Stimulated activated CD8-positive, alpha-beta memory T cell treated with anti-CD3 and anti-CD28 coated beads, Interleukin-12 subunit alpha, Interleukin-12 subunit beta, amount 100 ng/mL, for 1 hour (primary cell): ENCODE results near the gene COQ2.
"Not testable (repeated sequence)": the region's sequence is repeated elsewhere in the genome, so short reads cannot be mapped to it uniquely, and the experiment has no call there.

ENCODE experiments used
- DNase-seq: peaks from one replicate; pipeline ENCODE4 v3.0.0-alpha.2; 2020; ENCODE audit warnings: low read depth

The COQ2 gene

GRCh38 chr4:83283181-83283580, 1.4 kb downstream of the COQ2 start:
- DNase-seq, result no peak

GRCh38 chr4:83282049-83282535, 2.5 kb downstream of the COQ2 start:
- DNase-seq, result peak; percentile 45

GRCh38 chr4:83281307-83281706, 3.3 kb downstream of the COQ2 start:
- DNase-seq, result no peak

DNA sequence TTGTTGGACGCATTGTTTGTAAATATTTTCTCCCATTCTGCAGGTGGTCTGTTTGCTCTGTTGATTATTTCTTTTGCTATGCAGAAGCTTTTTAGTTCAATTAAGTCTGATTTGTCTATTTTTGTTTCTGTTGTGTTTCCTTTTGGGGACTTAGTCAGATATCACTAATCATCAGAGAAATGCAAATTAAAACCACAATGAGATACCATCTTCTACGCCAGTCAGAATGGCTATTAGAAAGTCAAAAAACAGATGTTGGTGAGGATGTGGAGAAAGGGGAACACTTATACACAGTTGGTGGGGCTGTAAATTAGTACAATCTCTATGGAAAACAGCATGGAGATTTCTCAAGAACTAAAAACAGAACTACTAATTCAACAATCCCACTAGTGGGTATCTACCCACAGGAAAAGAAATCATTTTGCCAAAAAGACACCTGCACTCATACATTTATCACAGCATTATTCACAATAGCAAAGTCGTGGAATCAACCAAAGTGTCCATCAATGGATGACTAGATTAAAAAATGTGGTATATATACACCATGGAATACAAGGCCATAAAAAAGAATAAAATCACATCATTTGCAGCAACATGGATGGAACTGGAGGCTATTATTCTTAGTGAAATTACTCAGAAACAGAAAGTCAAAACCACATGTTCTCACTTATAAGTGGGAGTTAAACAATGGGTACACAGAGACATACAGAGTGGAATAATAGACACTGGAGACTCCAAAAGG, 8.1 kb downstream of the COQ2 start:
- no peak for DNase-seq

DNA sequence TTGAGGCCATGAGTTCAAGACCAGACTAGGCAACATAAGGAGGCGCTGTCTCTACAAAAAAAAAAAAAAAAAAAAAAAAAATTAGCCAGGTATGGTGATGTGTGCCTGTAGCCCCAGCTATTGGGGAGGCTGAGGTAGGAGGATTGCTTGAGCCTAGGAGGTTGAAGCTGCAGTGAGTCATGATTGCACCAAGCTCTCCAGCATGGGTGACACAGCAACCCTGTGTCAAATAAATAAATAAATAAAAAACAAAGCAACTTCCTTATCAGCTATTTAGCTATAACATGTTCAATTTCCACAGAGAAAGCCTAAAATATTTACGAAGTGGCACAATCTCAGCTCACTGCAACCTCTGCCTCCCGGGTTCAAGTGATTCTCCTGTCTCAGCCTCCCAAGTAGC, 10.7 kb downstream of the COQ2 start:
- DNase-seq, result not testable (repeated sequence)

- no peak for DNase-seq
Measured at GRCh38 chr4:83272900-83273299, 11.7 kb downstream of the COQ2 start.

GRCh38 chr4:83269256-83269655, 15.3 kb downstream of the COQ2 start:
- DNase-seq, result no peak

DNA sequence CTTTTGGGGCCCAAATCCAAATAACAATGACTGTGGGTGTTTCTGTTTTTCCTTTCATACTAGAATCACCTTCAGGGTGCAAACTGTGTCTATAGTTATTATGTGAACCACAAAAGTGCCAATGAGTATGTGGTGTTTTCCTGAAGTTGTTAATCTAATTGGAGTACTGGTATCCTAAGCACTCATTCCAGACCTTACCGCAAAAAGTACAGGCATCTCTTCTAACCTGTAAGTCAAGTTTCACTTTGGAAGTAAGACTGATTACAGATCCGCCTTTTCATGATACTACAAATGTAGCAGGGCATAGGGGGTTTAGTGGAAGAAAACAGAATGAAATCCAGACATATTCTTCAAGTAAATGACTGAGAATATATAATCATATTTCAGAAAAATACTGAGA, 16.1 kb downstream of the COQ2 start:
- no peak for DNase-seq

DNA sequence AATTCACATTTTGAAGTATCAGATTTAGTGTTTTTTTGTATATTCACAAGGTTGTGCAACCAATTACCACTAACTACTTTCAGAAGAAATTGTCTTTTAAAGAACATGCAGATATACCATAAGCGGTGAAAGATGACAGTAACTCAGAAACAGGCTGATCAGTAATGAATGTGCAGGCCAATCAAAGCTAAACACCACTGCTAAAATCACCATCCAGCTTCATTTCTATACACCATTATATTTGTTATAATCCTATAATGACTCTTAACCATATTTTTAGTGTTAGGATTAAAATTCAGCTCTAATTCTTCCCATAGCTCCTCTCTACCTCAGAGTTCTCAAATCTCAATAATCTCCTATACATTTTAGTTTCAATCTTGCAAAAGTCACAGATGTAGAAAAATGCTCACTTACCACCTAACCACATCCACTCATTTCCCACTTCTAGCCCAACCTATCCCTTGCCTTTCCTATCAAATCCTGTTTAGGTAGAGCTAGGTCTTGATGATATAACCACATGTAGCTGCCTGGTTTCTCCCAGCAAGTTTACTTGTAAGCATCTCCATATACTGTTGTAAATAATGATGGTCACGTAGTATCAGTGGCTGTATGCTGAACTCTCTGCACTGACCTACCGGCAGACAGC, 16.6 kb downstream of the COQ2 start:
- DNase-seq, result no peak

DNA sequence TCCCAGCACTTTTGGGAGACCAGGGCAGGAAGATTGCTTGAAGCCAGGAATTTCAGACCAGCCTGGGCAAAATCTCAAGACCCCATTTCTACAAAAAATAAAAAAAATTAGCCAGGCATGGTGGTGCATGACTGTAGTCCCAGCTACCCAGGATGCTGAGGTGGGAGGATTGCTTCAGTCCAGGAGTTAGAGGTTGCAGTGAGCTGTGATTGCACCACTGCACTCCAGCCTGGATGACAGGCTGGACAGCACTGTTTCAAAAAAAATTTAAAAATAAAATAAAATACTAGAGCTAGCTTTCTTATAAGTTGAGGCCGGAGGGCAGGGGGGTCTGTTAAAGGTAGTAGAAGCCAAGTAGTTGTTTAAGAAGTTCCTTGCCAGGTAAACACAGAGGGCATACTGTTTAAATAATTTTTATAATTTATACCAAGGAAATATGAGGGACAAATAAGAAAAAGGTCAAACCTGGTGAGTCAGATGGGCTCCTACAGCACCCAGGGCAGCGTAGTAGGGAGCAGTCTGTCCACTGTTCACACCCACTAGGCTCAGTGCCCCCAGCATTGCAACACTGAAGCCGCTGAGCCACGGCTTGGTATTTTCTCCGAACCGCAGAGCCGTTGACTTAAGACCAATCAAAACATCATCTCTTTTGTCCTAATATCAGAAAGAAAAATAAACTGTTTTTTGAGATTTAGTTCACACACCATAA, 17.3 kb downstream of the COQ2 start:
- DNase-seq, result no peak

DNA sequence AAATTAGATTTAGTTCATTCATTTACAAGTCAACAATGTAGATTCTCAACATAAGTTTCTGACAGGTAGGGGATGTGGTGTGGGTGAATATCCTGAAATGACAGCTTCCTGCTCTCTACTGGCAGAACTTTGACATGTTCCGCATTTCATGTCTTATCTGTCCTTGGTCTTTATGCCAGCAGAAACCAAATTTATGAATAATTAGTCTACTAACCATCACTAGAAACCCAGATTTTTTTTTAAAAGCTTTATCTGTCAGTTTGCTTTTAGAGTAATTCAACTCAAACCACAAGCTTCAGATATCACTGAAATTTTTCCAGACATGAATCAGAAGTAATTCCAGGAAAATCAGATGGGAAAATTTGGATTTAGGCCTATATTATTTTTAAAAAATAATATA, 17.9 kb downstream of the COQ2 start:
- DNase-seq, result no peak

- no peak for DNase-seq
Measured at GRCh38 chr4:83263106-83263505, 21.5 kb downstream of the COQ2 start.

DNA sequence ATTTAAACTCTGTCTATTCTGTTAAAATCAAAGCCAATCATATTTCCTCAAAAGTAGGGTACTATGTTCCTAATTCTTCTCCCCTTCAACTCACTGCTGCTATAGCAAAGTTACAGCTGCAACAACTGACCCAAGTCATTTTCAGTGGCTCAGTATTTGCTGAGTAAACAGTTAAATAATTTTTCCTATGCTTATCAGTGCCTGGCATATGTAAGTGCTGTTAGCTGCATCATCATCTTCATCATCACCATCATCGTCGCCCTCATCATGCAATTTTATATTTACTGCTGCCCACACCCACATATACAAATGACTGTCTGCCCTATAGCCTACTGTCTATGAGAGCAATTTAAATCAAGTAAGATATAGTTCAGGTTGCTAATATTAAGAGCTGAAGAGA, 21.9 kb downstream of the COQ2 start:
- no peak for DNase-seq

GRCh38 chr4:83261307-83261706, 23.3 kb downstream of the COQ2 start:
- no peak for DNase-seq

- DNase-seq, result no peak
Measured at GRCh38 chr4:83259586-83259985, 25.0 kb downstream of the COQ2 start.

DNA sequence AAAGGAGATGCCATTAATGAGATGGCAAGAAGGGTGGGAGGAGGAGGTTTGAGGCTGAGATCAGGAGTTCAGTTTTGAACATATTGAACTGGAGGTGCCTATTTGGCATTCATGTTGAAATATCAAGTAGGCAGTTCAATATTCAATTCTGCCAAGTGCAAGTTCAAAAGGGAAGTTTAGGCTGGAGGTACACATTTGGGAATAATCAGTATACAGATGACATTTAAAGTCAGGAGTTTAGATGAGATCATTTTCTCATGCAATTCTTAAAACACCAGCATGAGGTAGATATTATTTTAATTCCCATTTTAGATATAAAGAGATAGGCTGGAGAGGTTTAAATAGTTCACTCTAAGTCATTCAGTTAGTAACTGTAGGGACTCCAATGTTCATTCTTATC, 26.1 kb downstream of the COQ2 start:
- no peak for DNase-seq

DNA sequence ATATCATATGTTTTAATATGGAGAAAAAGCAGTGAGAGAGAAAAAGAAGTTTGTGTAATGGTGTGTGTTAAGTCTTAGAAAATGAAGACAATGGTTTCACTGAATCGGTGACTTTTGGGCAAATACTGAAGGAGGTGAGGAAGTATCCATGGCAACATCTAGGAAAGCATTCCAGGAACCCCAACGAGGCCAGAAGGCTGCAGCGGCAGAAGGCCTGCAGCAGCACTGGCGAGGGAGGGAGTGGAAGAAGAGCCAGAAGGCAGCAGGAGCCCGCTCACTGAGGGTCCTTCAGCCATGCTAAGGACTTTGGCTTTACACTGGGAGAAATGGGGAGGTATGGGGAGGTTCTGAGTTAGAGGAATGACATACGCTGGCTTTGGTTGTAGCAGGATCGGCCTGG, 26.8 kb downstream of the COQ2 start:
- DNase-seq, result no peak

GRCh38 chr4:83255584-83255983, 29.0 kb downstream of the COQ2 start:
- DNase-seq, result no peak

- DNase-seq, result peak; percentile 54
Measured at GRCh38 chr4:83252782-83253405, 31.7 kb downstream of the COQ2 start.

GRCh38 chr4:83251447-83251830, 33.2 kb downstream of the COQ2 start:
- no peak for DNase-seq

DNA sequence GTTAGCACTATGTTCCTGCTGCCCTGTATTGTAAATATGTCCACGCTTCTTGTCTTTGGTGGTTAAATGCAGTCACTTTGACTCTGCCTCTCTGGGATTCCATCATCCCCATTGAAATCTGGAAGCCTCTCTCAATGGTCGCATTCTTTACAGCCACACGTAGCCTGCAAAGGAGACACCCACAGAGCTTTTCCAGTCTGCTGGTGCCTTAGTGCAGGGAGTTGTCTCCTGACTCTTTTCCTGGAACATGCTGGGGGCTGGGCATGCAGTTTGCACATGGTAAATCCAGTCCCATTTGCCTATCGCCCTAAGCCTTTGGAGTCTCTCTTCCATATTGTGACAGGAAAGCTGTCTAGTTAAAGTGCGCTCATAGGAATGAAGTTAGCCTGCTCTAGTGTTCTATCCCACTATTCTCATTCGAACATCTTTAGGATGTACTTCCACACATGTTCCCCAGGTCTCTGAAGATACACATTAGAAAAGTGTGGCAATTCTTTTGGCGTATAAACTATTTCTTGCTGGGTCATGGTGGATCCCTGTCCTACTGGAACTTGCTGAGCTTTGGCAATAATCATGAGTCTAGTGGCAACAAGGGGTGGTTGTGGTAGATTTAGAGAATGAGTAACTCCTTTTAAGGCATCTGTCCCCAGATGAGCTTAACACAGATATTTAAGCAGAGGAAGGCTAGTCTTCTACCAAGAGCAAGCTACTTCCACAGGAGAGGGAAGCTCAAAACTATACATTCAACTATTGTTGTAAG, 33.7 kb downstream of the COQ2 start:
- no peak for DNase-seq

GRCh38 chr4:83248486-83248885, 36.1 kb downstream of the COQ2 start:
- DNase-seq, result no peak
